Vagina (tissue), 2 donors: ENCODE data around the gene ABCB8. TPM values are rescaled to one million over a fixed set of nuclear protein-coding genes. Genes with fewer than 3 reads are reported as not detected.
A peak's percentile ranks its signal among the peaks of the same experiment; 100 is the strongest.

Source experiments
- DNase-seq, 2 donors: peaks; one replicate each; pipeline ENCODE4 v3.0.0-alpha.2; 2017; ENCODE audit errors: extremely low spot score in 2 of 2
- H3K27ac ChIP-seq: fragments of 200-600 bp; sonication (generic); one replicate; pipeline ENCODE4 v1.5.1; 2019
- H3K27me3 ChIP-seq: fragments of 200-600 bp; sonication (generic); one replicate; pipeline ENCODE4 v1.5.1; 2019
- H3K36me3 ChIP-seq, 2 donors: fragments of 200-600 bp; sonication (generic); one replicate each; pipeline ENCODE4 v1.5.1; 2017 to 2019
- H3K4me1 ChIP-seq: fragments of 200-600 bp; sonication (generic); one replicate; pipeline ENCODE4 v1.5.1; 2019
- H3K4me3 ChIP-seq, 2 donors: fragments of 200-600 bp; sonication (generic); 1 replicate in 1 of 2; 2 replicates in 1 of 2; pipeline ENCODE4 v1.5.1; 2016 to 2019
- H3K9me3 ChIP-seq: fragments of 200-600 bp; sonication (generic); one replicate; pipeline ENCODE4 v1.5.1; 2019
- CTCF ChIP-seq, 3 experiments: fragments of 450-650 bp in 2 of 3; fragments of 200-600 bp in 1 of 3; sonication (generic) in 1 of 3; IDR thresholded peaks; one replicate each; pipeline ENCODE4 v1.5.1; 2017 to 2019; ENCODE audit warnings: antibody characterized with exemption in 3 of 3, mild to moderate bottlenecking in 2 of 3, moderate library complexity in 2 of 3
- POLR2A ChIP-seq, 2 donors: fragments of 450-650 bp; IDR thresholded peaks; one replicate each; pipeline ENCODE4 v1.6.1; 2017; ENCODE audit warnings: antibody characterized with exemption in 2 of 2, mild to moderate bottlenecking in 2 of 2, moderate library complexity in 2 of 2
- POLR2AphosphoS5 ChIP-seq, 2 donors: sonication (generic); formaldehyde crosslinking; IDR thresholded peaks; one replicate each; pipeline ENCODE4 v1.9.0; 2017; ENCODE audit warnings: antibody characterized with exemption in 2 of 2, mild to moderate bottlenecking in 2 of 2, low read depth in 1 of 2; ENCODE audit not compliant: insufficient read depth in 1 of 2
- intact Hi-C: fragments of 100-400 bp; cut with DNase I; formaldehyde crosslinking; loops from one replicate; pipeline ENCODE4 v1.15.1; 2023
- total RNA-seq: library from RNA; depleted of rRNA; stranded (reverse); fragments of >200 nt; gene quantifications from one replicate; pipeline ENCODE4 v1.2.3, GENCODE V29; 2016

The ABCB8 gene
- total RNA-seq, 1 donor from 2014 or later, result 38.3 TPM

GRCh38 chr7:151016942-151017341, 11.3 kb upstream of the ABCB8 start:
- DNase-seq, result no peak
- TF ChIP-seq CTCF (IDR thresholded peaks at IDR 0.05), result no peak
- TF ChIP-seq POLR2AphosphoS5 (IDR thresholded peaks at IDR 0.05; ENCODE audit: insufficient read depth in 1 of 2, low read depth in 1 of 2), result no peak
- no peak for TF ChIP-seq POLR2A (IDR thresholded peaks at IDR 0.05)
- no peak overlapping the region for H3K27ac ChIP-seq
- peaks cover 37% of the 10 kb centered on the region for H3K4me1 ChIP-seq
- intact Hi-C loops, result no loop called here
- no peak overlapping the region for H3K4me3 ChIP-seq
- H3K27me3 ChIP-seq, result no peaks in the 10 kb centered on the region
- no peaks in the 10 kb centered on the region for H3K36me3 ChIP-seq
- H3K9me3 ChIP-seq, result no peaks in the 10 kb centered on the region

GRCh38 chr7:151017370-151017952, 10.8 kb upstream of the ABCB8 start:
- no peak overlapping the region for H3K27ac ChIP-seq
- DNase-seq, result no peak
- no peaks in the 10 kb centered on the region for H3K27me3 ChIP-seq
- no peak overlapping the region for H3K4me3 ChIP-seq
- no peaks in the 10 kb centered on the region for H3K36me3 ChIP-seq
- H3K9me3 ChIP-seq, result no peaks in the 10 kb centered on the region
- intact Hi-C loops, result no loop called here
- TF ChIP-seq POLR2AphosphoS5 (IDR thresholded peaks at IDR 0.05; ENCODE audit: insufficient read depth in 1 of 2, low read depth in 1 of 2) (no peak), POLR2A (IDR thresholded peaks at IDR 0.05) (no peak), CTCF (IDR thresholded peaks at IDR 0.05) (no peak)
- peaks cover 35% of the 10 kb centered on the region for H3K4me1 ChIP-seq

GRCh38 chr7:151017953-151018420, 10.3 kb upstream of the ABCB8 start:
- no peaks in the 10 kb centered on the region for H3K9me3 ChIP-seq
- H3K27me3 ChIP-seq, result no peaks in the 10 kb centered on the region
- DNase-seq, result no peak
- H3K4me3 ChIP-seq, result peak overlapping the region; percentile 18 to 41
- no peaks in the 10 kb centered on the region for H3K36me3 ChIP-seq
- intact Hi-C loops, result no loop called here
- TF ChIP-seq POLR2A (IDR thresholded peaks at IDR 0.05), result no peak
- TF ChIP-seq POLR2AphosphoS5 (IDR thresholded peaks at IDR 0.05; ENCODE audit: insufficient read depth in 1 of 2, low read depth in 1 of 2), result peak in 1 of 2 donors; percentile 8
- peak; percentile 61 to 85 (median 81) for TF ChIP-seq CTCF (IDR thresholded peaks at IDR 0.05)
- H3K27ac ChIP-seq, result no peak overlapping the region
- peaks cover 30% of the 10 kb centered on the region for H3K4me1 ChIP-seq

- Histone ChIP-seq H3K4me1 (peaks cover 24% of the 10 kb centered on the region), H3K36me3 (no peaks in the 10 kb centered on the region), H3K4me3 (peak overlapping the region; percentile 18 to 41), H3K9me3 (no peaks in the 10 kb centered on the region), H3K27me3 (no peaks in the 10 kb centered on the region), H3K27ac (no peak overlapping the region)
- TF ChIP-seq CTCF (IDR thresholded peaks at IDR 0.05) (no peak), POLR2AphosphoS5 (IDR thresholded peaks at IDR 0.05; ENCODE audit: insufficient read depth in 1 of 2, low read depth in 1 of 2) (peak in 1 of 2 donors; percentile 1)
- no peak for DNase-seq
- intact Hi-C loops, result no loop called here
Measured at GRCh38 chr7:151018421-151019129, 9.7 kb upstream of the ABCB8 start.

- no peaks in the 10 kb centered on the region for H3K27me3 ChIP-seq
- H3K27ac ChIP-seq, result no peak overlapping the region
- intact Hi-C loops, result no loop called here
- DNase-seq, result no peak
- peak overlapping the region; percentile 18 to 41 for H3K4me3 ChIP-seq
- TF ChIP-seq POLR2AphosphoS5 (IDR thresholded peaks at IDR 0.05; ENCODE audit: insufficient read depth in 1 of 2, low read depth in 1 of 2), result no peak
- TF ChIP-seq POLR2A (IDR thresholded peaks at IDR 0.05), result no peak
- TF ChIP-seq CTCF (IDR thresholded peaks at IDR 0.05), result no peak
- peaks cover 19% of the 10 kb centered on the region for H3K4me1 ChIP-seq
- H3K36me3 ChIP-seq, result no peaks in the 10 kb centered on the region
- no peaks in the 10 kb centered on the region for H3K9me3 ChIP-seq
Measured at GRCh38 chr7:151019130-151019447, 9.2 kb upstream of the ABCB8 start.
